Measurements from ENCODE around the gene RALGPS1.

Gene RALGPS1

GRCh38 chr9:127012250-127012649 is 97.7 kb downstream of the RALGPS1 start:
- ChIA-PET CTCF (no interaction called here), POLR2A (no interaction called here)
- TF ChIP-seq ELF4 (IDR thresholded peaks at IDR 0.05), result no peak
- no peak for TF ChIP-seq ARNT (IDR thresholded peaks at IDR 0.05)
- TF ChIP-seq SUZ12 (IDR thresholded peaks at IDR 0.05), result no peak
- no peak for TF ChIP-seq LEF1 (IDR thresholded peaks at IDR 0.05; ENCODE audit: borderline replicate concordance)
- TF ChIP-seq BHLHE40 (IDR thresholded peaks at IDR 0.05; ENCODE audit: borderline replicate concordance), result no peak
- TF ChIP-seq L3MBTL2 (conservative IDR thresholded peaks at IDR 0.05), result no peak
- no peak for TF ChIP-seq HDGF (IDR thresholded peaks at IDR 0.05; ENCODE audit: borderline replicate concordance)
- no peak for TF ChIP-seq PKNOX1 (IDR thresholded peaks at IDR 0.05)
- no peak for TF ChIP-seq CTBP1 (IDR thresholded peaks at IDR 0.05; ENCODE audit: borderline replicate concordance)
- no peak for DNase-seq (ENCODE audit: extremely low spot score)

- DNase-seq (ENCODE audit: extremely low spot score), result no peak
- TF ChIP-seq LEF1 (IDR thresholded peaks at IDR 0.05; ENCODE audit: borderline replicate concordance), result no peak
- ChIA-PET CTCF (no interaction called here), POLR2A (no interaction called here)
Measured at GRCh38 chr9:127013597-127013996, 99.0 kb downstream of the RALGPS1 start.

- ChIA-PET CTCF (no interaction called here), POLR2A (no interaction called here)
- DNase-seq (ENCODE audit: extremely low spot score), result no peak
- TF ChIP-seq CTBP1 (IDR thresholded peaks at IDR 0.05; ENCODE audit: borderline replicate concordance), result no peak
- TF ChIP-seq SUZ12 (IDR thresholded peaks at IDR 0.05), result no peak
- TF ChIP-seq HDGF (IDR thresholded peaks at IDR 0.05; ENCODE audit: borderline replicate concordance), result no peak
- no peak for TF ChIP-seq FOXM1 (IDR thresholded peaks at IDR 0.05; ENCODE audit: borderline replicate concordance)
- no peak for TF ChIP-seq BHLHE40 (IDR thresholded peaks at IDR 0.05; ENCODE audit: borderline replicate concordance)
- TF ChIP-seq ARNT (IDR thresholded peaks at IDR 0.05), result no peak
- no peak for TF ChIP-seq PKNOX1 (IDR thresholded peaks at IDR 0.05)
Measured at GRCh38 chr9:127014216-127014909, 99.8 kb downstream of the RALGPS1 start.

- no peak for DNase-seq (ENCODE audit: extremely low spot score)
- no peak for TF ChIP-seq PKNOX1 (IDR thresholded peaks at IDR 0.05)
- no peak for TF ChIP-seq BHLHE40 (IDR thresholded peaks at IDR 0.05; ENCODE audit: borderline replicate concordance)
- TF ChIP-seq HDGF (IDR thresholded peaks at IDR 0.05; ENCODE audit: borderline replicate concordance), result no peak
- TF ChIP-seq LEF1 (IDR thresholded peaks at IDR 0.05; ENCODE audit: borderline replicate concordance), result no peak
- TF ChIP-seq L3MBTL2 (conservative IDR thresholded peaks at IDR 0.05), result no peak
- no peak for TF ChIP-seq NFRKB (IDR thresholded peaks at IDR 0.05)
- no peak for TF ChIP-seq ARNT (IDR thresholded peaks at IDR 0.05)
- no peak for TF ChIP-seq ELF4 (IDR thresholded peaks at IDR 0.05)
- TF ChIP-seq SP1 (IDR thresholded peaks at IDR 0.05), result no peak
- TF ChIP-seq FOXK2 (IDR thresholded peaks at IDR 0.05), result no peak
- TF ChIP-seq TARDBP (IDR thresholded peaks at IDR 0.05), result no peak
- TF ChIP-seq CTBP1 (IDR thresholded peaks at IDR 0.05; ENCODE audit: borderline replicate concordance), result no peak
- TF ChIP-seq FOXA1 (IDR thresholded peaks at IDR 0.05), result no peak
- no peak for TF ChIP-seq ZNF384 (IDR thresholded peaks at IDR 0.05)
- TF ChIP-seq SUZ12 (IDR thresholded peaks at IDR 0.05), result no peak
- no peak for TF ChIP-seq FOXM1 (IDR thresholded peaks at IDR 0.05; ENCODE audit: borderline replicate concordance)
- CTCF ChIA-PET, result no interaction called here
Measured at GRCh38 chr9:127014910-127015540, 100.4 kb downstream of the RALGPS1 start.

GRCh38 chr9:127015921-127016512 is 101.4 kb downstream of the RALGPS1 start:
- ChIA-PET POLR2A (no interaction called here), CTCF (no interaction called here)
- no peak for DNase-seq (ENCODE audit: extremely low spot score)
- no peak for TF ChIP-seq L3MBTL2 (conservative IDR thresholded peaks at IDR 0.05)
- no peak for TF ChIP-seq BHLHE40 (IDR thresholded peaks at IDR 0.05; ENCODE audit: borderline replicate concordance)
- no peak for TF ChIP-seq PKNOX1 (IDR thresholded peaks at IDR 0.05)
- TF ChIP-seq FOXA1 (IDR thresholded peaks at IDR 0.05), result no peak
- no peak for TF ChIP-seq TARDBP (IDR thresholded peaks at IDR 0.05)
- no peak for TF ChIP-seq SP1 (IDR thresholded peaks at IDR 0.05)
- TF ChIP-seq FOXM1 (IDR thresholded peaks at IDR 0.05; ENCODE audit: borderline replicate concordance), result no peak
- no peak for TF ChIP-seq ELF4 (IDR thresholded peaks at IDR 0.05)
- TF ChIP-seq HDGF (IDR thresholded peaks at IDR 0.05; ENCODE audit: borderline replicate concordance), result no peak
- TF ChIP-seq CTBP1 (IDR thresholded peaks at IDR 0.05; ENCODE audit: borderline replicate concordance), result no peak
- TF ChIP-seq ARNT (IDR thresholded peaks at IDR 0.05), result no peak
- no peak for TF ChIP-seq NFRKB (IDR thresholded peaks at IDR 0.05)
- TF ChIP-seq ZNF384 (IDR thresholded peaks at IDR 0.05), result no peak
- TF ChIP-seq SUZ12 (IDR thresholded peaks at IDR 0.05), result no peak
- no peak for TF ChIP-seq FOXK2 (IDR thresholded peaks at IDR 0.05)

More at GRCh38 chr9:127014910-127015540, 100.4 kb downstream of the RALGPS1 start:
- POLR2A ChIA-PET, result no interaction called here

All from HEK293T (cell line).